IPS DF 4.7 (cell line): ENCODE measurements around the gene BRIP1.
"Not testable (repeated sequence)": the region's sequence is repeated elsewhere in the genome, so short reads cannot be mapped to it uniquely, and the experiment has no call there.

Experiments used
- DNase-seq: peaks from one replicate; pipeline ENCODE4 v3.0.0-alpha.2; 2013; ENCODE audit warnings: low spot score; ENCODE audit errors: extremely low read depth

The BRIP1 gene

GRCh38 chr17:61670691-61671090 is 192.6 kb downstream of the BRIP1 start:
- DNase-seq, result no peak

- no peak for DNase-seq
These were observed 193.8 kb downstream of the BRIP1 start for GRCh38 chr17:61669522-61669921.

- no peak for DNase-seq
These were observed 194.8 kb downstream of the BRIP1 start for GRCh38 chr17:61668486-61668885.

- not testable (repeated sequence) for DNase-seq
These were observed 196.8 kb downstream of the BRIP1 start for GRCh38 chr17:61666406-61667088.

DNA sequence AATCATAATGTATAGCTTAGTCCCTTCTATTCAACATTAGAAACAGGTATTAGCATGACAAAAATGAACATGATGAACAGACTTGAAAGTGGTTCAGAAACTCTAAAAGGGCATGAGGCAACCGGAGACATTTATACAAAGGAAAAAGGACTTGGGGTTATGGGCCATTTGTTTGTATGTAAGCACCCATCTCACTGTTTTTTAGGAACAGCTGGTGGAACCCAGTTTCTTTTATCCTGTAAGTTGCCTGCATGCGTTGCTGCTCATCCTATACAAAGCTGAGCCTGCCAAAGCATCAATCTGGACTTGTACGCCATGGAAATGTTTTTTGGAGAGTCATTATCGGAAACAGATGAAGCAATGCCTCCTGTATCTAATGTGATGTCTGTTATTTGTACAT is 200.0 kb downstream of the BRIP1 start:
- no peak for DNase-seq

DNA sequence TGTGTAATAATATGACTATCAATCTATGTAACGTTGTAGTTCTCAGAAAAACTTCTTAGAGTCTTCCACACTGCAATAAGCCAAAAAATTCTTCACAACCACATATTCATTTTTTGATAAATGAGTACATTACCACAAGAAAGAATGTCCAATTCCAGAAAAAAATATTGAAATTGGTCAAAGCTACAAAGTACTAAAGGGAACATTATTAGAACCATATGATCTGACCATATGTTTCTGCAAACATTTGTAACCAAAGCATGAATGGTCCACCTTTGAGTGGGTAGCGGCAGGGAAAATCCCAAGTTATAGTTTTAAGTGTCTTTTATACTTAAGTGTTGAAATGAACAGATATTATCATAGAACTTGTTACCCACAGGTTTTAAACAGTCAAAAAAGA is 200.6 kb downstream of the BRIP1 start:
- DNase-seq, result no peak

DNA sequence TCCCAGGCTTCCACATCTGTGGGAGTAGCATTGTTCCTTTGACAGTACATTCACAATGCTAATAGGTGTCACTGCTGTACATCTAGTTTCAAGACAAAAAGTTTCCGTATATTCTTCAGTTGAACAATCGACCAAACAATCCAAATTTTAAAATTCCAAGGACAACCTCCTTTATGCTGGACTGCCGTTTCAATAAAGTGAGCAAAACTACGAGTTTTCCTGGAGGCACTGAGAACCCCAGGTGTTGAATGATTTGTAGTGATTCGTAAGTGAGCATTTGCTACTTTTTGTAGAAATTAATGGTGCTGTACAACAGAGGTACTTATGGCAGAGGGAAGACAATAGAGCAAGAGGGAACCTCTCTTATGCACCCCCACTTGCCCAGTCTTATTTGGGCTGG is 201.1 kb downstream of the BRIP1 start:
- no peak for DNase-seq

DNA sequence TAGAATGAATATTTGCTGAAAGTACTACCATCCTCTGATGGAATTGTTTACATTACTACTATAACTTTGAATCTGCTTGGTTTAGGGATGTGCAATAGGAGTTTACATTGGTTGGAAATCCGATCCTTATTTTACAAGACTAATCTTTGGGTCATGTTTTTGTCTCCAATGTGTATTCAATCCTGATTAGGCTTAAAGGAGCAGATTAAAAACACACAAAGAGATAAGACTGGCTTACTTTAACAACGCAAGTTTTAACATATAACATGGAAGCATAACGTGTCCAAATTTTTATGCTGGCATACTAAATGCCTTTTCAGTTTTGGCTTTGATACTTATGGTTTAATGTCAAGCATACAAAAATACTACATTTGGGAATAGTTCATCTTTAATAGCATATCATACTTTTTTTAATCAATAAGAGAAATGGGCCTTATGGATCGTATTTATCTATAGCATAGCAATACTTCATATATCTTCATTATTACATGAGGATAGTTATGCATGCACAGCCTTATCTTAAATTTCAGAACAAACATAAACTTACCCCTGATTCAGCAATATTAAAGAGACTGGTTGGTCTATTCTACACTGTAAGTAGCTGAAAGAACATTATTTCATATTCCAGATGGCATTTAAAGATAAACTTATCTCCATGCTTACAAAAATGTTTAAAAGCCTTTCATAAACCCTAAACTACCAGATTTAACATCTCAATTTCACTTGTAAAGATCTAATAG is 202.4 kb downstream of the BRIP1 start:
- DNase-seq, result no peak

GRCh38 chr17:61659437-61659836 is 203.9 kb downstream of the BRIP1 start:
- no peak for DNase-seq

DNA sequence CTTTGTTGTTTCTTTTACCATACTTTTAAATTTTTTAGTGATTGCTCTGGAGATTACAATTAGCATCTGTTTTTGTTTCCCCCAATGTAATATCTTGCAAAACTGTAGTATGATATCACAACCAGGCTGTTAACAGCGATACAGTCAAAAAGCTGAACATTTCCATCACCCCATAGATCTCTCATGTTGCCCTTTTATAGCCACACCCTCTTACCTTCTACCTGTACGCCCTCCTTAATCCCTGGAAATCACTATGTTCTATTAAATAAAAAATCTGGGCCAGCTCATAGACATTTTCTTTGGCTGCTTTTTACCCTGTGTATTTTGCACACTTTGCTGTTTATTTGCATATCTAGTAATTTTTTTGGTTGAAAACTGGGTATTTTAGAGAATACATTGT is 205.1 kb downstream of the BRIP1 start:
- no peak for DNase-seq

DNA sequence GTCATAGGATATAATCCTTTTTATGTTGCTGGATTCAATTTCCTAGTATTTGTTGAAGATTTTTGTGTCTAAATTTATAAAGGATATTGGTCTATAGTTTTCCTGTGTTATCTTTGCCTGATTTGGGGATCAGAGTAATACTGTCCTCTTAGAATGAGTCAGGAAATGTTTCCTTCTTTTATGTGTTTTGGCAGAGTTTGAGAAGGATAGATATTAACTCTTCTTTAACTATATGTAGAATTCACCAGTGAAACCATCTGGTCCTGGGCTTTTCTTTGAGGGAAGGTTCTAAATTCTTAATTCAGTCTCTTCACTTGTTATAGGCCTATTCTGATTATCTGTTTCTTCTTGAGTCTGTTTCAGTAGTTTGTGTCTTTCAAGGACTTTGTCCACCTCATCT is 206.0 kb downstream of the BRIP1 start:
- no peak for DNase-seq

- no peak for DNase-seq
These were observed 206.6 kb downstream of the BRIP1 start for GRCh38 chr17:61656721-61657217.

DNA sequence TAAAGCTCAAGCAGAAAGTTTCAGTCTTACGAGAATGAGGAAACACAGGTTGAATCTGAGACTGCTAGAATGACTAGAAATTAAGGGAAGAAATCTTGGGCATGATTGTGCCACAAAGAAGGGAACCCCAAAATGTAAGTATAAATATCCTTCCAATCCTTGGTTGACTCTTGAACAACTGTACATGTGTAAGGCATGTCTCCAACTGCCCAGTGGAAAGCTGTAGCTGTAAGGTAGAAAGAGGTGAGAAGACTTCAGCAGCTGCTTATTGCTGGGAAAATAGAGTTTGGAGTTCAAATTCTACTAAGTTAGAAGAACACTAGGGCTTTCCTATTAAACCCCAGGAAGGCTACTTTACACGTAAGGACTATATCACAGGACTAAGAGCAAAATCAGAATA is 212.6 kb downstream of the BRIP1 start:
- DNase-seq, result no peak

DNA sequence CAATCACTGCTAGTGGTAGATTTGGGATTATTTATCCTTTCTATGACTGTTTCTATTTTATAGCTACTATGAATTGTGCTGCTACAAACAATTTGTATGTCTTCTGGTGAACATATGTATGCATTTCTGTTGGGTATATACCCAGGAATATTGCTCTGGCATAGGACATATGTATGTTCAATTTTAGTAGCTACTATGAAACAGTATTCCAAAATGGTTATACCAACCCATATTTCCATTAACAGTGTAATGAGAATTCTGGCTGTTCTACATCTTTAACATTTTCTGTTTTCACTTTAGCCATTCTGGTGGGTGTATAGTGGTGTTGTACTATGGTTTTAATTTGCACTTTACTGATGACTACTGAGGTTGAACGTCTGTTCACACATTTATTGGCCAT is 214.7 kb downstream of the BRIP1 start:
- no peak for DNase-seq

- DNase-seq, result no peak
These were observed 216.3 kb downstream of the BRIP1 start for GRCh38 chr17:61647047-61647446.

DNA sequence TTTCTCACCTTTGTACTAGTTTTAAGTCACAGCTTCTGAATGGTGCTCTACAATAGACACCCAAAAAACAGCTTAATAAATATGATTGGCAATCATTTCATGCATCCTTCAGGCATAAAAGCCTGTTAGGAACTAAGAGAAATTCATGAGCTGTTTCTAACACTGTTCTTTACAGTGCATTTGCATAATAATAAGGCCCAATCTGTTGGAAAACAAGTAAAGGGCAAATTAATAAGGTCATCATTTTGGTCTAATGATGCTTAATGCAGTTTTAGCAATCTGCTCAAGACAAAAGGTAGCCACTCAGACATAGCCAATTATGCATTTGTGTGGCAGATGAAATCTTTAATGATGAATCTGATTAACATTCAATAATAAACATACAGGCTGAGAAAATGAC is 216.8 kb downstream of the BRIP1 start:
- DNase-seq, result no peak

GRCh38 chr17:61645920-61646319 is 217.4 kb downstream of the BRIP1 start:
- no peak for DNase-seq

- no peak for DNase-seq
These were observed 218.2 kb downstream of the BRIP1 start for GRCh38 chr17:61644800-61645774.

GRCh38 chr17:61642768-61643167 is 220.6 kb downstream of the BRIP1 start:
- DNase-seq, result no peak

- DNase-seq, result no peak
These were observed 221.6 kb downstream of the BRIP1 start for GRCh38 chr17:61641715-61642114.

DNA sequence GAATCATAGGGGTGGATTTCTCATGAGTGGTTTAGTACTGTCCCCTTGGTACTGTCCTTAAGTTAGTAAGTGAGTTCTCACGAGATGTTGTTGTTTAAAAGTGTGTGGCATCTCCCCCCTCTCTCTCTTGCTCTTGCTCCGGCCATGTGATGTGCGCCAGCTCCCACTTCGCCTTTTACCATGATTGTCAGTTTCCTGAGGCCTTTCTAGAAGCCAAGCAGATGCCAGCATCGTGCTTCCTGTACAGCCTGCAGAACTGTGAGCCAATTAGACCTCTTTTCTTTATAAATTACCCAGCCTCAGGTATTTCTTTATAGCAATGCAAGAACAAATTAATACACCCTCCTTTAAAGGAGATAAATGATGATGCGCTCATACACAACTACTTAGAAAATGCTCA is 222.2 kb downstream of the BRIP1 start:
- no peak for DNase-seq

DNA sequence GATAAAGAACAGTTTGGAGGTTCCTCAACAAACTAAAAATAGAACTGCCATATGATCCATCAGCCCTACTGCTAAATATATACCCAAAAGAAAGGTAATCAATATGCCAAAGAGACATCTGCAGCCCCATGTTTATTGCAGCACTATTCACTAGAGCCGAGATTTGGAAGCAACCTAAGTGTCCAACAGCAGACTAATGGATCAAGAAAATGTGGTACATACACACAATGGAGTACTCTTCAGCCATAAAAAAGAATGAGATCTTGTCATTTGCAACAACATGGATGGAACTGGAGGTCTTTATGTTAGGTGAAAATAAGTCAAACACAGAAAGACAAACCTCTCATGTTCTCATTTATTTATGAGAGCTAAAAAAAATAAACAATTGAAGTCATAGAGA is 223.5 kb downstream of the BRIP1 start:
- DNase-seq, result no peak
